H1 (cell line): ENCODE measurements around the gene HLTF. TPM values are rescaled to one million over a fixed set of nuclear protein-coding genes. Genes with fewer than 3 reads are reported as not detected.

ENCODE experiments used
- JUND ChIP-seq: IDR thresholded peaks from 2 replicates; pipeline ENCODE4 v1.6.1; 2011; ENCODE audit warnings: mild to moderate bottlenecking, improper control_type of control experiment, low read length
- KDM4A ChIP-seq: IDR thresholded peaks from one replicate; pipeline ENCODE4 v1.7.1; 2012; ENCODE audit warnings: low read depth, mild to moderate bottlenecking, moderate library complexity, low read length, inconsistent platforms; ENCODE audit not compliant: severe bottlenecking
- polyA plus RNA-seq, 7 experiments: library from polyadenylated mRNA; depleted of rRNA in 3 of 7; stranded (reverse) in 5 of 7; unstranded in 2 of 7; fragments of >200 nt in 5 of 7; fragments of 200-250 nt in 2 of 7; gene quantifications; 1 replicate in 5 of 7; 2 replicates in 1 of 7; 4 replicates in 1 of 7; pipeline versions ENCODE4 v1.2.1 to v1.2.3, GENCODE V29; 2011 to 2013; ENCODE audit warnings: missing spikeins in 2 of 7, mixed read lengths in 2 of 7
- total RNA-seq: library from RNA; stranded (reverse); fragmentation: NEBNext Ultra II Directional; extraction: Animal tissue kit (Norgen Biotek cat#: 25700); gene quantifications from 2 replicates; pipeline ENCODE4 v1.2.1, GENCODE V29; 2021
- TF ChIP-seq, protein P1 (sequence below): IDR thresholded peaks from 2 replicates; pipeline ENCODE4 v1.6.1; 2012; ENCODE audit warnings: inconsistent platforms

HLTF gene
- total and polyA plus RNA-seq, 2 of the 8 experiments (the other 6 are each of a cell fraction or from before 2014, with no cell fraction given) = 18.1 to 60.3 TPM

DNA sequence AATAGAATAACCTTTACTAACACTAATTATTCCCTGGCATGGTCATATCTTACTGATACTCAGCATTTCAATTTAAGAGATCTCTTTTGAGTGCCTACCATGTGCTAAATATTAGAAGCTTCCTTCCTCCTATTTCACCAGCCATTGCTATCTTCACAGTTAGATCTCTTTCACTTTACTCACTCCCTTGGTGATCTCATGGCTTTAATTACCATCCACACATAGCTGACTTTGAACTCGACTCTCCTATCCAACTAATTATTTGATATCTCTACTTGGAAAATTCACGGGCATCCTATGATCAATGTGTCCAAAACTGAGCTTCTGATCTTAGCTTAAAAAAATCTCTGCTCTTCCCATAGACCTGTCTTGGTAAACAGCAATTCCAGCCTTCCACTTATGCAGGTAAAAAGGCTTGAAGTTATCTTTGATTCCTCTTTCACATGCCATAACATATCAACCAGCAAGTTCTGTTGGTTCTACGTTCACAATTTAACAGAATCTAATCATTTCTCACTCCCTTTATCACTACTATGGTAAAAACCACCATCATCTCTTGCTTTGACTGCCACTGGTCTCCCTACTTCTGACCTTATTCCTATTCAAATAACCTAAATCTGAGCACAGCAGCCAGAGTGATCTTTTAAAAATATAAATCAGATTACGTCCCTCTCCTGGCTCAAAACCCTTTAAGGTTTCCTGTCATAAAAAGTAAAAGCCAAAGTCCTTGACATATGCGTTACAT lies 41.8 kb downstream of the HLTF start (continued):
- TF ChIP-seq, protein P1, sequence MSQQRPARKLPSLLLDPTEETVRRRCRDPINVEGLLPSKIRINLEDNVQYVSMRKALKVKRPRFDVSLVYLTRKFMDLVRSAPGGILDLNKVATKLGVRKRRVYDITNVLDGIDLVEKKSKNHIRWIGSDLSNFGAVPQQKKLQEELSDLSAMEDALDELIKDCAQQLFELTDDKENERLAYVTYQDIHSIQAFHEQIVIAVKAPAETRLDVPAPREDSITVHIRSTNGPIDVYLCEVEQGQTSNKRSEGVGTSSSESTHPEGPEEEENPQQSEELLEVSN = no peak
- TF ChIP-seq JUND (no peak), KDM4A (no peak)
